Fibroblast of lung (primary cell): ENCODE measurements around the gene EML1. TPM values are rescaled to one million over a fixed set of nuclear protein-coding genes. Genes with fewer than 3 reads are reported as not detected.
A peak's percentile ranks its signal among the peaks of the same experiment; 100 is the strongest.

Experiments used
- DNase-seq, 2 donors: peaks; one replicate each; pipeline versions ENCODE4 v3.0.0 to v3.0.0-alpha.2; 2010; ENCODE audit warnings: low read depth in 2 of 2
- H2AFZ ChIP-seq: 2 replicates; pipeline ENCODE4 v1.5.1; 2012; ENCODE audit warnings: low read length, control low read depth, inconsistent platforms
- H3K27ac ChIP-seq: 2 replicates; pipeline ENCODE4 v1.5.1; 2011; ENCODE audit warnings: low read length, control low read depth; ENCODE audit not compliant: insufficient read depth
- H3K27me3 ChIP-seq: 2 replicates; pipeline ENCODE4 v1.5.1; 2011; ENCODE audit warnings: mild to moderate bottlenecking, low read length; ENCODE audit not compliant: control insufficient read depth, insufficient read depth
- H3K36me3 ChIP-seq: 2 replicates; pipeline ENCODE4 v1.5.1; 2011; ENCODE audit warnings: low read length; ENCODE audit not compliant: control insufficient read depth, insufficient read depth
- H3K4me1 ChIP-seq: 2 replicates; pipeline ENCODE4 v1.5.1; 2011; ENCODE audit warnings: low read length; ENCODE audit not compliant: control insufficient read depth, insufficient read depth; ENCODE audit errors: extremely low read depth
- H3K4me2 ChIP-seq: 2 replicates; pipeline ENCODE4 v1.5.1; 2011; ENCODE audit warnings: low read length, control low read depth; ENCODE audit not compliant: insufficient read depth; ENCODE audit errors: extremely low read depth
- H3K4me3 ChIP-seq, 4 experiments: fragments of 200-600 bp in 1 of 4; sonication (generic) in 1 of 4; replicated peaks in 1 of 4; 2 replicates each; pipeline ENCODE4 v1.5.1; 2011 to 2016; ENCODE audit warnings: low read length in 4 of 4, low read depth in 3 of 4, mild to moderate bottlenecking in 3 of 4, control low read depth in 2 of 4, inconsistent platforms in 1 of 4, mixed read lengths in 1 of 4; ENCODE audit not compliant: insufficient read depth in 1 of 4; ENCODE audit errors: control extremely low read depth in 1 of 4
- H3K79me2 ChIP-seq: 2 replicates; pipeline ENCODE4 v1.5.1; 2012; ENCODE audit warnings: mild to moderate bottlenecking, low read length, inconsistent platforms; ENCODE audit not compliant: control insufficient read depth, insufficient read depth
- H3K9ac ChIP-seq: 2 replicates; pipeline ENCODE4 v1.5.1; 2011; ENCODE audit warnings: mild to moderate bottlenecking, low read length, control low read depth; ENCODE audit not compliant: insufficient read depth
- H3K9me3 ChIP-seq: 2 replicates; pipeline ENCODE4 v1.5.1; 2012; ENCODE audit warnings: low read depth, low read length; ENCODE audit not compliant: control insufficient read depth, insufficient read depth
- H4K20me1 ChIP-seq: 2 replicates; pipeline ENCODE4 v1.5.1; 2011; ENCODE audit warnings: low read length; ENCODE audit not compliant: control insufficient read depth, insufficient read depth; ENCODE audit errors: extremely low read depth
- EZH2 ChIP-seq: IDR thresholded peaks from 2 replicates; pipeline ENCODE4 v1.5.1; 2012; ENCODE audit warnings: low read length, control low read depth, mild to moderate bottlenecking; ENCODE audit errors: missing control alignments
- polyA plus RNA-seq, 2 donors: library from polyadenylated mRNA; depleted of rRNA in 1 of 2; stranded (reverse) in 1 of 2; unstranded in 1 of 2; fragments of >200 nt; gene quantifications; 2 replicates each; pipeline ENCODE4 v1.2.1, GENCODE V29; 2011 to 2012; ENCODE audit warnings: missing spikeins in 1 of 2
- total RNA-seq: library from RNA; depleted of rRNA; stranded (reverse); fragments of >200 nt; gene quantifications from 2 replicates; pipeline ENCODE4 v1.2.1, GENCODE V29; 2014
- TF ChIP-seq, protein P1 (sequence below), 2 donors: IDR thresholded peaks in 1 of 2; conservative IDR thresholded peaks in 1 of 2; 1 replicate in 1 of 2; 2 replicates in 1 of 2; pipeline ENCODE4 v1.5.1; 2011 to 2012; ENCODE audit warnings: low read length in 2 of 2, control low read depth in 1 of 2, inconsistent platforms in 1 of 2, low read depth in 1 of 2, mild to moderate bottlenecking in 1 of 2

Gene EML1
- total and polyA plus RNA-seq, 2 donors (not counting 1 experiment from before 2014, with no cell fraction given): 22.4 to 74.5 TPM

DNA sequence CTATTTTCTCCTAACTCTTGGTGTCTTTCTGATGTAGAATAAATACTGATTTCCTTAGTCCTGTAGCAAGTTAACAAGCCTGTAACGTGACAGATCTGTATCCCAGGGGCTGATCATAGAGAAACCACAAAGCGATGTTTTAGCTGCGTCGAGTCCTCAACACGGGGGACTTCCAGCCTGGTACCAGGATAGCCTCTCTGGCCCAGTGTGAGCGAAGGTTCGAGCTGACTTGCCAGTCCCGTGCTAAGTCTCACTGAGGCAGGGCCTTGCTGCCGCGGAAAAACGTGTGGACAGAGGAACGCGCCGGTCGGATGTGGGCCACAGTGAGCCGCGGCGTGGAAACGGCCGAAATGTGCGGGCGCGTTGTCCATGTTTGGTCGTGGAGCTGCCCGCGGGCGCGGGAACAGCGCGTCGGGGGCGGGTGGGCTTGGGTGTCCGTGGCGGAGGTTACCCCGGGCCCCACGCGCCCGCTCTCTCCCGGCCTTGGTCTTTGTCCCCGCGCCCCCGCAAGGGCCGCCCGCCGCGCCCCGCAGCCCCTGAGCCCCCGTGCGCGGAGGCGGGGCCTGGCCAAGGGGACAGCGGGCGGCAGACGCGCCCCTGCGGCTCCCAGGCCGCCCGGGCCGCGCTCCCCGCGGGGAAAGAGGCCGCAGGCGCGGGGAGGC is 531 bp upstream of the EML1 start:
- TF ChIP-seq, protein P1, sequence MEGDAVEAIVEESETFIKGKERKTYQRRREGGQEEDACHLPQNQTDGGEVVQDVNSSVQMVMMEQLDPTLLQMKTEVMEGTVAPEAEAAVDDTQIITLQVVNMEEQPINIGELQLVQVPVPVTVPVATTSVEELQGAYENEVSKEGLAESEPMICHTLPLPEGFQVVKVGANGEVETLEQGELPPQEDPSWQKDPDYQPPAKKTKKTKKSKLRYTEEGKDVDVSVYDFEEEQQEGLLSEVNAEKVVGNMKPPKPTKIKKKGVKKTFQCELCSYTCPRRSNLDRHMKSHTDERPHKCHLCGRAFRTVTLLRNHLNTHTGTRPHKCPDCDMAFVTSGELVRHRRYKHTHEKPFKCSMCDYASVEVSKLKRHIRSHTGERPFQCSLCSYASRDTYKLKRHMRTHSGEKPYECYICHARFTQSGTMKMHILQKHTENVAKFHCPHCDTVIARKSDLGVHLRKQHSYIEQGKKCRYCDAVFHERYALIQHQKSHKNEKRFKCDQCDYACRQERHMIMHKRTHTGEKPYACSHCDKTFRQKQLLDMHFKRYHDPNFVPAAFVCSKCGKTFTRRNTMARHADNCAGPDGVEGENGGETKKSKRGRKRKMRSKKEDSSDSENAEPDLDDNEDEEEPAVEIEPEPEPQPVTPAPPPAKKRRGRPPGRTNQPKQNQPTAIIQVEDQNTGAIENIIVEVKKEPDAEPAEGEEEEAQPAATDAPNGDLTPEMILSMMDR (conservative IDR thresholded peaks at IDR 0.05 in 1 of 2, IDR thresholded peaks at IDR 0.05 in 1 of 2; ENCODE audit: low read depth in 1 of 2, low read length in 2 of 2): no peak
- no peak for TF ChIP-seq EZH2
- H3K4me1 ChIP-seq: peaks cover 2% of the 10 kb centered on the region
- H3K27ac ChIP-seq: peak overlapping the region; percentile 60
- peak overlapping the region; percentile 11 to 56 (median 32) for H3K4me3 ChIP-seq
- H3K4me2 ChIP-seq: peak overlapping the region; percentile 83
- no peaks in the 10 kb centered on the region for H4K20me1 ChIP-seq
- H3K79me2 ChIP-seq: peaks cover 5% of the 10 kb centered on the region
- no peaks in the 10 kb centered on the region for H3K9me3 ChIP-seq
- H3K36me3 ChIP-seq: no peaks in the 10 kb centered on the region
- peak overlapping the region; percentile 66 for H3K9ac ChIP-seq
- DNase-seq: peak; percentile 29 to 34
- peak overlapping the region; percentile 79 for H2AFZ ChIP-seq
- H3K27me3 ChIP-seq: no peaks in the 10 kb centered on the region

DNA sequence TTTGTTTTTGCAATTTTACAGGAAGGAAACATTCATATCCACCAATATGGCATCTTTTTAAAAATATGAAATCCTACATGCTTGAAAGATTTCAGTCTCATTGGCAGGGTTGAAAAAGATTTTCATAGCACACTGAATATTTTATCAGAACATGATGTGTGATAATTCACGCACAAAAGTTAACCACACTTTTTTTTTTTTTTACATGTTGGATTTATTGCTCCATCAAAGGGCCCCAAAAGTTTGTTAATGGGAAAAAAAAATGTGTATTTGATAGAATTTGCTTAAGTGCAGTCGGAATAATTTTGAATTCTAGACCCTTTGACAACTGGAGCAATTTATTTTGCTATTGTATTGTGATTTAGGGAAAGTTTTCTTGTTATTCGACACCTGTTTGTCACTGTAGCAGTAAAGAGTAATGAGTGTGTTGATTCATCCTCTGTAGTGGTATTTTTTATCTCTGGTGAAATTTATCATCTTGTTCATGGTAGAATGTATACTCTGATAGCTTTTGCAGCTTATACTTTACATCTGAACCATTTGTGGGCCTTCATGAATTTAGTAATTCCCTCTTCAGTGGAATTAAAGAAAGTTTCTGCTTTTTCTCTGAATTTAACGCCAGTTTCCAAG is 1.1 kb downstream of the EML1 start:
- Histone ChIP-seq H3K9me3 (no peaks in the 10 kb centered on the region), H3K27me3 (no peaks in the 10 kb centered on the region), H4K20me1 (no peaks in the 10 kb centered on the region), H3K27ac (peak overlapping the region; percentile 69), H3K36me3 (no peaks in the 10 kb centered on the region), H2AFZ (no peak overlapping the region), H3K79me2 (peaks cover 5% of the 10 kb centered on the region), H3K4me2 (peak overlapping the region; percentile 89), H3K4me1 (peaks cover 2% of the 10 kb centered on the region), H3K9ac (no peak overlapping the region), H3K4me3 (peak overlapping the region; percentile 63 to 92 (median 74))
- peak in 1 of 2 donors; percentile 40 for DNase-seq
- no peak for TF ChIP-seq EZH2
- TF ChIP-seq, protein P1 (conservative IDR thresholded peaks at IDR 0.05 in 1 of 2, IDR thresholded peaks at IDR 0.05 in 1 of 2; ENCODE audit: low read depth in 1 of 2, low read length in 2 of 2): no peak

DNA sequence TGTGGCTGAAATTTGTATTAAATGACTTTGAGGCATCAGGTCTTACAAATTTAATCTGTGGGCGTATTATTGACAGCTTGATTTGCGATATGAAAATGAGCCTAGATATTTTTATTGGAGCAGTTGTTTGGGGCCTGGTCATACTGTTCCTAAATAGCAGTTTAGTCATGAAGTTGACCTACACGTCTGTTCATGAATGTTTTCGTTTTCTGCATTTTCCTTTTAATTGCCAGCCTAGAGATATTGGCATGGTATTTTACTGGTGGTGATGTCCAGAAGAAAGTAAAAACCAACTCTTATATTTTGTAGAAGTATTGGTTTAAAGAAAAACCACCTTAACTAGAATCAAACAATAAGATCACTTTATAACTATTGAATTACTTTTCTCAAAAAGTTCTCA is 1.8 kb downstream of the EML1 start:
- Histone ChIP-seq H2AFZ (no peak overlapping the region), H4K20me1 (no peaks in the 10 kb centered on the region), H3K4me1 (peaks cover 2% of the 10 kb centered on the region), H3K27ac (no peak overlapping the region), H3K9ac (no peak overlapping the region), H3K9me3 (no peaks in the 10 kb centered on the region), H3K4me3 (no peak overlapping the region), H3K4me2 (peak overlapping the region; percentile 32), H3K79me2 (peaks cover 5% of the 10 kb centered on the region), H3K36me3 (no peaks in the 10 kb centered on the region), H3K27me3 (no peaks in the 10 kb centered on the region)
- TF ChIP-seq, protein P1 (conservative IDR thresholded peaks at IDR 0.05 in 1 of 2, IDR thresholded peaks at IDR 0.05 in 1 of 2; ENCODE audit: low read depth in 1 of 2, low read length in 2 of 2): no peak
- TF ChIP-seq EZH2: no peak
- DNase-seq: no peak
